Measurements from ENCODE around the gene TMEM94. TPM values are rescaled to one million over a fixed set of nuclear protein-coding genes. Genes with fewer than 3 reads are reported as not detected.

Gene TMEM94
- total and polyA plus RNA-seq, 3 donors from 2014 or later = 128 to 171 (median 151) TPM

GRCh38 chr17:75547091-75547490 lies 90.7 kb downstream of the TMEM94 start:
- 92 to 93% methylated on average over 3 to 9 of the region's 9 CpGs for WGBS, 2 donors
- TF ChIP-seq, protein P1, sequence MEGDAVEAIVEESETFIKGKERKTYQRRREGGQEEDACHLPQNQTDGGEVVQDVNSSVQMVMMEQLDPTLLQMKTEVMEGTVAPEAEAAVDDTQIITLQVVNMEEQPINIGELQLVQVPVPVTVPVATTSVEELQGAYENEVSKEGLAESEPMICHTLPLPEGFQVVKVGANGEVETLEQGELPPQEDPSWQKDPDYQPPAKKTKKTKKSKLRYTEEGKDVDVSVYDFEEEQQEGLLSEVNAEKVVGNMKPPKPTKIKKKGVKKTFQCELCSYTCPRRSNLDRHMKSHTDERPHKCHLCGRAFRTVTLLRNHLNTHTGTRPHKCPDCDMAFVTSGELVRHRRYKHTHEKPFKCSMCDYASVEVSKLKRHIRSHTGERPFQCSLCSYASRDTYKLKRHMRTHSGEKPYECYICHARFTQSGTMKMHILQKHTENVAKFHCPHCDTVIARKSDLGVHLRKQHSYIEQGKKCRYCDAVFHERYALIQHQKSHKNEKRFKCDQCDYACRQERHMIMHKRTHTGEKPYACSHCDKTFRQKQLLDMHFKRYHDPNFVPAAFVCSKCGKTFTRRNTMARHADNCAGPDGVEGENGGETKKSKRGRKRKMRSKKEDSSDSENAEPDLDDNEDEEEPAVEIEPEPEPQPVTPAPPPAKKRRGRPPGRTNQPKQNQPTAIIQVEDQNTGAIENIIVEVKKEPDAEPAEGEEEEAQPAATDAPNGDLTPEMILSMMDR (IDR thresholded peaks at IDR 0.05) = no peak
- no peak for TF ChIP-seq POLR2A (IDR thresholded peaks at IDR 0.05)
- no peaks in the 10 kb centered on the region for H3K27me3 ChIP-seq
- H3K27ac ChIP-seq = no peak overlapping the region
- no peaks in the 10 kb centered on the region for H3K36me3 ChIP-seq (ENCODE audit: low read depth, missing control alignments)
- no peak overlapping the region for H3K4me3 ChIP-seq
- no peaks in the 10 kb centered on the region for H3K4me1 ChIP-seq
- intact Hi-C loops (cut with DNase I; ENCODE audit: low total_unique reads) = no loop called here
- no peak for DNase-seq
- H3K9me3 ChIP-seq = no peaks in the 10 kb centered on the region

DNA sequence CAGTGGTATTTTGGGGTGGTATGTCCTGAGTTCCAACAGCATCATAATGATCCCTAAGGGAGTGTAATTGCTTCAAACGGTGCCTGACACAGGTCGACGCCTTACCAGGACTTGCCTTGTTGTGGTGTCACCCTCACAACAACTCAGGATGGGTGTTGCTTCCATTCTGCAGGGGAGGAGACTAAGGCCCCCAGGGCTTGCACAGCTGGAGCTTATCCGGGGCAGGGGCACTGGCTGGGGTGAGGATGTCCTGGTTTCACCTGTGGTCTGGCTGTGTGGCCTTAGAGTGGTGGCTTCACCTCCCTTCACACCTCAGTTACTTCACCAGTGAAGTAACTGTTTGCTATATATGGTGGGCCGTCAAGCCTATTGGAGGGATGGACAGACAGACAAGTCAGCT lies 92.4 kb downstream of the TMEM94 start:
- Histone ChIP-seq H3K4me3 (no peak overlapping the region), H3K27me3 (no peaks in the 10 kb centered on the region), H3K4me1 (no peaks in the 10 kb centered on the region), H3K36me3 (ENCODE audit: low read depth, missing control alignments) (no peaks in the 10 kb centered on the region), H3K27ac (no peak overlapping the region), H3K9me3 (no peaks in the 10 kb centered on the region)
- whole genome bisulfite sequencing, 2 donors = 89 to 93% methylated on average over 5 of the region's 5 CpGs
- no peak for DNase-seq
- no peak for TF ChIP-seq POLR2A (IDR thresholded peaks at IDR 0.05)
- TF ChIP-seq, protein P1 (IDR thresholded peaks at IDR 0.05) = no peak
- intact Hi-C loops (cut with DNase I; ENCODE audit: low total_unique reads) = no loop called here

Small RNA genes lying within 50 kb of the gene (microRNA-seq; reads per million reads assigned to microRNA genes)
- gene MIR6785 (ENCODE audit: borderline number of aligned reads in 2 of 2, borderline replicate concordance in 1 of 2) = 0 reads per million in 2 donors

Small RNA genes lying within 50 kb of the gene (small RNA-seq; reads per million reads assigned to genes)
- gene RF00019 (0 reads per million in 2 donors), gene RNU6-938P (0 reads per million in 2 donors)

Other genes with a start within 250 kb of the TMEM94 start
- gene GGA3, start 195.0 kb upstream of the TMEM94 start, total RNA-seq = 10 to 100 TPM; 46.8 to 50.2 TPM
- gene GGA3, start 195.0 kb upstream of the TMEM94 start, polyA plus RNA-seq (ENCODE audit: insufficient read depth, low read depth, low replicate concordance) = 42.9 TPM
- 10 to 100 TPM; 53.3 to 72.9 TPM for gene MRPS7, start 194.8 kb upstream of the TMEM94 start, total RNA-seq
- 83.5 TPM for gene MRPS7, start 194.8 kb upstream of the TMEM94 start, polyA plus RNA-seq (ENCODE audit: insufficient read depth, low read depth, low replicate concordance)
- gene MIF4GD, start 185.4 kb upstream of the TMEM94 start, total RNA-seq = 10 to 100 TPM; 34.5 to 35.3 TPM
- gene MIF4GD, start 185.4 kb upstream of the TMEM94 start, polyA plus RNA-seq (ENCODE audit: insufficient read depth, low read depth, low replicate concordance) = 37.1 TPM
- 10 to 100 TPM; 34.3 to 44.6 TPM for gene SLC25A19, start 167.2 kb upstream of the TMEM94 start, total RNA-seq
- 98.0 TPM for gene SLC25A19, start 167.2 kb upstream of the TMEM94 start, polyA plus RNA-seq (ENCODE audit: insufficient read depth, low read depth, low replicate concordance)
- gene GRB2, start 51.0 kb upstream of the TMEM94 start, total RNA-seq = 10 to 100 TPM; 61.8 to 78.9 TPM
- 54.6 TPM for gene GRB2, start 51.0 kb upstream of the TMEM94 start, polyA plus RNA-seq (ENCODE audit: insufficient read depth, low read depth, low replicate concordance)
- gene CASKIN2, start 58.9 kb downstream of the TMEM94 start, total RNA-seq = 10 to 100 TPM; 15.6 to 22.6 TPM
- gene CASKIN2, start 58.9 kb downstream of the TMEM94 start, polyA plus RNA-seq (ENCODE audit: insufficient read depth, low read depth, low replicate concordance) = 16.9 TPM
- gene TSEN54, start 59.9 kb downstream of the TMEM94 start, total RNA-seq = 10 to 100 TPM; 45.7 to 46.6 TPM
- 28.3 TPM for gene TSEN54, start 59.9 kb downstream of the TMEM94 start, polyA plus RNA-seq (ENCODE audit: insufficient read depth, low read depth, low replicate concordance)
- 10 to 100 TPM; 20.6 to 34.3 TPM for gene LLGL2, start 69.1 kb downstream of the TMEM94 start, total RNA-seq
- 22.9 TPM for gene LLGL2, start 69.1 kb downstream of the TMEM94 start, polyA plus RNA-seq (ENCODE audit: insufficient read depth, low read depth, low replicate concordance)
- gene MYO15B, start 131.2 kb downstream of the TMEM94 start, total RNA-seq = 100 to 1,000 TPM; 139 to 142 TPM
- gene MYO15B, start 131.2 kb downstream of the TMEM94 start, polyA plus RNA-seq (ENCODE audit: insufficient read depth, low read depth, low replicate concordance) = 70.4 TPM
- gene SMIM5, start 176.8 kb downstream of the TMEM94 start, total RNA-seq = 1 to 10 TPM; 2.0 TPM
- 1.9 TPM for gene SMIM5, start 176.8 kb downstream of the TMEM94 start, polyA plus RNA-seq (ENCODE audit: insufficient read depth, low read depth, low replicate concordance)
- 10 to 100 TPM; 81.4 to 99.6 TPM for gene RECQL5, start 210.5 kb downstream of the TMEM94 start, total RNA-seq
- gene RECQL5, start 210.5 kb downstream of the TMEM94 start, polyA plus RNA-seq (ENCODE audit: insufficient read depth, low read depth, low replicate concordance) = 60.0 TPM
- gene SAP30BP, start 210.7 kb downstream of the TMEM94 start, total RNA-seq = 10 to 100 TPM; 86.9 to 95.9 TPM
- gene SAP30BP, start 210.7 kb downstream of the TMEM94 start, polyA plus RNA-seq (ENCODE audit: insufficient read depth, low read depth, low replicate concordance) = 78.4 TPM

Data from testis (tissue), 3 donors.